Measurements from ENCODE around the gene TDRD12. TPM values are rescaled to one million over a fixed set of nuclear protein-coding genes. Genes with fewer than 3 reads are reported as not detected.
"Not testable (repeated sequence)": the region's sequence is repeated elsewhere in the genome, so short reads cannot be mapped to it uniquely, and the experiment has no call there.

Gene TDRD12
- total RNA-seq, 2 experiments from 2014 or later, result 0.45 TPM; not detected in 1

DNA sequence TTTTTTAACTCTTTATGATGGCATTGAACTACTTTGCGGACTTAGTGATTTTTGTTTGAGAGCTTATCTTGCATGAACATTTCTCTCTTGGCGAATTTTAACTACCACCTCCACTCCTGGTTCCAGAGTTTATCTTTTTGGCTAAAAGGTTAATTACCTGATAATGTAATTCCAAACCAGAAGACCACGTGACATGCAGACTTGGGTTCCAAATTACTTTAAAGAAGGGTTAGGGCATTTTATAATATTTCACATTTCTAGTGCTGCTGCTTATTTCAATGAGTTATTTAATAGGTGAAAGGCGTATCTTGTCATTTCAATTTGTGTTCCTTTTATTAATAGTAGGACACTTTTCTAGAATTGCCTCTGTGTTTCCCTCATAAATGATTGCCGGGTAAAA is 52.0 kb downstream of the TDRD12 start:
- Mint-ChIP-seq H3K27ac (no peak overlapping the region), H3K27me3 (no peaks in the 10 kb centered on the region), H3K36me3 (ENCODE audit: low read depth) (no peaks in the 10 kb centered on the region), H3K9me3 (no peaks in the 10 kb centered on the region), H3K4me3 (no peak overlapping the region), H3K4me1 (no peaks in the 10 kb centered on the region)
- POLR2A ChIA-PET, result no interaction called here
- CTCF ChIA-PET, result no interaction called here
- DNase-seq, result no peak

DNA sequence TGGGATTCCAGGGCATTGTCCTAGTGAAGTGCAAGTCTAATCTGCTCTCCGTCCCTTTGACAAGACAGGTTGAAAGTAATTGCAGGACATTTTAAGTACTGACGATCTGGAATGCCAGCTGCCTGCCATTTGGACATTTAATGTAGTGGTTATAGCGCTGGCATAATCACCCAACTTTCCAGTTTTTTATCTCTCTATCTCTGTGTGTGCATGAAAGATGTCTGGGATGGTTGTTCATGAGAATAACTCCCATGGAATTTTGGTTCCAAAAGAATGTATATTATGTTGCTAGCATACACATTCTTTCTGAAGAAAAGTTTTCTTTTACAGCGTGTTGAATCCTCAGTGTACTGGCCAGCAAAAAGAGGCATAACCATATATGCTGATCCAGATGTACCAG is 53.6 kb downstream of the TDRD12 start:
- ChIA-PET POLR2A (no interaction called here), CTCF (no interaction called here)
- Mint-ChIP-seq H3K4me3 (no peak overlapping the region), H3K36me3 (ENCODE audit: low read depth) (no peaks in the 10 kb centered on the region), H3K4me1 (no peaks in the 10 kb centered on the region), H3K27me3 (no peaks in the 10 kb centered on the region), H3K9me3 (no peaks in the 10 kb centered on the region), H3K27ac (no peak overlapping the region)
- DNase-seq, result no peak

DNA sequence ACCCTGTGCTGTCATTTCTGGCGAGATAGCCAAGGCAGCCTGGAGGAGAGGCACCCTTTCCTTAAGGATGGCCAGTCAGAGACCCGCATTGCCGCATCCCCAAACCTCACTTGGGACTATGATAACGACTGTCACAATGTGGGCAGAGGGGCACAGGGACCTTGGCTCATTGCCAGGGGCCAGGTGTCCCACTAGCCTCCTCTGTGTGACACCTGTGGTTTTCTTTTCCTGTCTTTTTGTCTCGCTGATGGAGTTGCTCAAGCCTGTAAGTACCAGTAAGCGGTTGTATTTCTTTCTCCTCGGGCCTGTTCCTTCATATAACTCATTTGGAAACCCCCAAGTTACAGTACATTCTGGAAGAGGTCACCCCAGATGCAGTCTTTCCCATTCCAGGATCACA is 59.5 kb downstream of the TDRD12 start:
- DNase-seq, result no peak
- ChIA-PET POLR2A (no interaction called here), CTCF (no interaction called here)
- Mint-ChIP-seq H3K9me3 (peaks cover 8% of the 10 kb centered on the region), H3K27me3 (peaks cover 6% of the 10 kb centered on the region), H3K4me3 (no peak overlapping the region), H3K4me1 (no peaks in the 10 kb centered on the region), H3K27ac (no peak overlapping the region), H3K36me3 (ENCODE audit: low read depth) (no peaks in the 10 kb centered on the region)

DNA sequence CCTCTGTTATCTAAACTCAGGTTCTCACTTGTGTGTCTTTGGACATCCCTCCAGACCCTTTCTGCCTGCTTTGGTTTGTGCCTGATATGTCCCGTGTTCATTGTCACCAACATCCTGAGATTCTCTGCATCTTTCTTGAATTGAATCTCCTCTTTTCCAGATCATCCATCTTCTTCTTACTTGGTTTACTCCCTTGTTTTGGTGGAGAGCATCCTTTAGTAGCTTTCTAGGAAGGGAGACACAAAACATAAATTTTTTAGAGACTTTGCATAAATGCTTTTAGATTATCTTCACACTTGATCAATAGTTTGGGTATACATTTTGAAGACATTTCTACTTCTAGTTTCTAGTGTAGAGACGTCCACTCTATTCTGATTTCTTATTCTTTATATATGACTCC is 61.7 kb downstream of the TDRD12 start:
- no peak for DNase-seq
- Mint-ChIP-seq H3K9me3 (peaks cover 8% of the 10 kb centered on the region), H3K27ac (no peak overlapping the region), H3K4me3 (no peak overlapping the region), H3K4me1 (no peaks in the 10 kb centered on the region), H3K36me3 (ENCODE audit: low read depth) (no peaks in the 10 kb centered on the region), H3K27me3 (peaks cover 14% of the 10 kb centered on the region)
- CTCF ChIA-PET, result no interaction called here
- POLR2A ChIA-PET, result no interaction called here

DNA sequence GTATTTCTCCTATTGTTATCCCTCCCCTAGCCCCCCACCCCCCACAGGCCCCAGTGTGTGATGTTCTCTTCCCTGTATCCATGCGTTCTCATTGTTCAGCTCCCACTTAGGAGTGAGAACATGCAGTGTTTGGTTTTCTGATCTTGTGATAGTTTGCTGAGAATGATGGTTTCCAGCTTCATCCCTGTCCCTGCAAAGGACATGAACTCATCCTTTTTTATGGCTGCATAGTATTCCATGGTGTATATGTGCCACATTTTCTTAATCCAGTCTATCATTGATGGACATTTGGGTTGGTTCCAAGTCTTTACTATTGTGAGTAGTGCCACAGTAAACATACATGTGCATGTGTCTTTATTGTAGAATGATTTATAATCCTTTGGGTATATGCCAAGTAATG is 62.5 kb downstream of the TDRD12 start:
- H3K9me3 Mint-ChIP-seq; H3K4me1 Mint-ChIP-seq; H3K36me3 Mint-ChIP-seq (ENCODE audit: low read depth); H3K4me3 Mint-ChIP-seq; CTCF ChIA-PET; H3K27ac Mint-ChIP-seq; POLR2A ChIA-PET; DNase-seq: not testable (repeated sequence)
- peaks cover 14% of the 10 kb centered on the region for H3K27me3 Mint-ChIP-seq

DNA sequence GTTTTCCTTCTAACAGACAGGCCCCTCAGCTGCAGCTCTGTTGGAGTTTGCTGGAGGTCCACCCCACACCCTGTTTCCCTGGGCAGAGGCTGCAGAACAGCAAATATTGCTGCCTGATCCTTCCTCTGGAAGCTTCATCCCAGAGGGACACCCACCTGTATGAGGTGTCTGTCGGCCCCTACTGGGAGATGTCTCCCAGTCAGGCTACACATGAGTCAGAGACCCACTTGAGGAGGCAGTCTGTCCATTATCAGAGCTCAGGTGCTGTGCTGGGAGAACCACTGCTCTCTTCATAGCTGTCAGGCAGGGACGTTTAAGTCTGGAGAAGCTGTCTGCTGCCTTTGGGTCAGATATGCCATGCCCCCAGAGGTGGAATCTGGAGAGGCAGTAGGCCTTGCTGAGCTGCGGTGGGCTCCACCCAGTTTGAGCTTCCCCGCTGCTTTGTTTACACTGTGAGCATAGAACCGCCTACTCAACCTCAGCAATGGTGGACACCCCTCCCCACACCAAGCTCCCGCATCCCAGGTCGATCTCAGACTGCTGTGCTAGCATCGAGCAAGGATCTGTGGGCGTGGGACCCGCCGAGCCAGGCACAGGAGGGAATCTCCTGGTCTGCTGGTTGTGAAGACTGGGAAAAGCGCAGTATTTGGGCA is 67.7 kb downstream of the TDRD12 start:
- H3K9me3 Mint-ChIP-seq; H3K4me1 Mint-ChIP-seq; DNase-seq; H3K36me3 Mint-ChIP-seq (ENCODE audit: low read depth); H3K27ac Mint-ChIP-seq; H3K4me3 Mint-ChIP-seq; CTCF ChIA-PET; POLR2A ChIA-PET: not testable (repeated sequence)
- peaks cover 14% of the 10 kb centered on the region for H3K27me3 Mint-ChIP-seq

DNA sequence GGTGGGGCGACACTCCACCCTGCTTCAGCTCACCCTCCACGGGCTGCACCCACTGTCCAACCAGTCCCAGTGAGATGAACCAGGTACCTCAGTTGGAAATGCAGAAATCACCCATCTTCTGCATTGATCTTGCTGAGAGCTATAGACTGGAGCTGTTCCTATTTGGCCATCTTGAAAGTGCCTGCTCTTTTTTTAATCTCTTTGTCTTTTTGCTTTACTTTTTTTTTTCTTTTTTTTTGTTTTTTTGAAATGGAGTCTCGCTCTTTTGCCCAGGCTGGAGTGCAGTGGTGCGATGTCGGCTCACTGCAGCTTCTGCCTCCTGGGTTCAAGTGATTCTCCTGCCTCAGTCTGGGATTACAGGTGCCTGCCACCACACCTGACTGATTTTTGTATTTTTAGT is 68.3 kb downstream of the TDRD12 start:
- H3K36me3 Mint-ChIP-seq (ENCODE audit: low read depth); H3K4me3 Mint-ChIP-seq; CTCF ChIA-PET; H3K4me1 Mint-ChIP-seq; H3K27ac Mint-ChIP-seq; H3K9me3 Mint-ChIP-seq; POLR2A ChIA-PET; DNase-seq: not testable (repeated sequence)
- peaks cover 14% of the 10 kb centered on the region for H3K27me3 Mint-ChIP-seq

DNA sequence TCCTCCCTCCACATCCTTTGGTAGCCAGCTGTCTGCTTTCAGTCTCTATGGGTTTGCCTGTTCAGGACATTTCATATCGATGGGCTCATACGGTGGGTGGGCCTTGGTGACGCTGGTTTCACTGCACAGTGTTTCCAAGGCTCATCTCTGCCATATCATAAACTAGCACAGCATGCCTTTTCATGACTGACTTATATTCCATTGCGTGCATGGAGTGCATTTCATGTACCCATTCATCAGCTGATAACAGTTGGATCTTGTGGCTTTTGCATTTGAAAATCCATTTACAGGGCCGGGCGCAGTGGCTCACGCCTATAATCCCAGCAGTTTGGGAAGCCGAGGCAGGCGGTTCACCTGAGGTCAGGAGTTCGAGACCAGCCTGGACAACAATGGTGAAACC is 69.9 kb downstream of the TDRD12 start:
- H3K4me3 Mint-ChIP-seq, result no peak overlapping the region
- H3K9me3 Mint-ChIP-seq, result no peaks in the 10 kb centered on the region
- no peak overlapping the region for H3K27ac Mint-ChIP-seq
- DNase-seq, result no peak
- H3K27me3 Mint-ChIP-seq, result peaks cover 8% of the 10 kb centered on the region
- ChIA-PET POLR2A (no interaction called here), CTCF (no interaction called here)
- peaks cover 11% of the 10 kb centered on the region for H3K4me1 Mint-ChIP-seq
- no peaks in the 10 kb centered on the region for H3K36me3 Mint-ChIP-seq (ENCODE audit: low read depth)

DNA sequence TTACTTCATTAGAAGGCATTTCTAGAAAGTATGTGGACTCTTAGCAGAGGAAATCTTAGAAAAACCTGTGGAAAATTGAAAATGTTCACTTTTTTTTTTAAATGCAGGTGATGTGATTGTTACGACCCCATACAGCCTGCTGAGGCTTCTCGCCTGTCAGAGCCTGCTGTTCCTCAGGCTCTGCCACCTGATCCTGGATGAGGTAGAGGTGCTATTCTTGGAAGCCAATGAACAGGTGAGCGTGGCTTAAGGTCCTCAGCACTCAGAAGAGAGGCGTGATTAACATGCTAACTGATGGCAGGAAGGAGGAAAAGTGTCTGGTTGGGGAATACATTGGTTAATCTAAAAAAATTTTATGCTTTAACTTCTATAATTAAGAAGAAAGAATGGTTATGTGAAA is 78.6 kb downstream of the TDRD12 start:
- Mint-ChIP-seq H3K36me3 (ENCODE audit: low read depth) (no peaks in the 10 kb centered on the region), H3K9me3 (no peaks in the 10 kb centered on the region), H3K27me3 (no peaks in the 10 kb centered on the region), H3K4me1 (peaks cover 15% of the 10 kb centered on the region), H3K27ac (no peak overlapping the region), H3K4me3 (no peak overlapping the region)
- ChIA-PET CTCF (no interaction called here), POLR2A (no interaction called here)
- no peak for DNase-seq

DNA sequence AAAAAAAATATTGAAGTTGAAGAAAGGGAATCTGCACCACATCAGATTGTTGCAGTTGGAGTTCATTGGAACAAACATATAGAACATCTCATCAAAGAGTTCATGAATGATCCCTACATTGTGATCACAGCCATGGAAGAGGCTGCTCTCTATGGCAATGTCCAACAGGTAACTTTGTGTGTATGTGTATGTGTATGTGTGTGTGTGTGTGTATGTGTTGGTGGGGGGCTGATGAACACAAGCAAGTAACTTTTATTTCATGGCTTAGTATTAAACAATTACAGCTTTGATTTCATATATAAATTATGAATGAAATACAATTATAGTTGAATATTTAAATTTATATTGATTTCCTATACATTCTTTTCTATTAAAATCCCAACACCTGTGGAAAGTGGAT is 80.6 kb downstream of the TDRD12 start:
- Mint-ChIP-seq H3K4me1 (peaks cover 3% of the 10 kb centered on the region), H3K27ac (no peak overlapping the region), H3K36me3 (ENCODE audit: low read depth) (no peaks in the 10 kb centered on the region), H3K27me3 (no peaks in the 10 kb centered on the region), H3K4me3 (no peak overlapping the region), H3K9me3 (no peaks in the 10 kb centered on the region)
- POLR2A ChIA-PET, result no interaction called here
- no peak for DNase-seq
- CTCF ChIA-PET, result no interaction called here

DNA sequence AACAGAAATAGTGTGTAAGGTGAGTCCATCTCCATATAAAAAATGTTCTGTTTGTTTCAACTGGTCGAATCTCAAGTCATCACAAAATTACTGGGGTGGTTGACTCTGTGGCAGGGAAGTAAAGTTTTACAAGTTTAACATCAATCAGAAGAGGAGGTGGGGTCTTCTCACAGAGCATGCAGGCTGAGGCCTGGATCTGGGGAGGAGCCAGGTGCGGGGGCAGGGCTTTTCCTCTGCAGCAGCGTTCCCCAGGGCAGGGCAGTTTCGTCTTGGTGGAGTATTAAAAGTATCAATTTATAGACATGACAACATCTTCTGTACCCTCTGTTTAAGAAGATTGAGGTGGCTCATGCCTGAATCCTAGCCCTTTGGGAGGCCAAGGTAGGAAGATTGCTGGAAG is 81.2 kb downstream of the TDRD12 start:
- Mint-ChIP-seq H3K4me3 (no peak overlapping the region), H3K27me3 (no peaks in the 10 kb centered on the region), H3K4me1 (peaks cover 3% of the 10 kb centered on the region), H3K9me3 (no peaks in the 10 kb centered on the region), H3K27ac (no peak overlapping the region), H3K36me3 (ENCODE audit: low read depth) (no peaks in the 10 kb centered on the region)
- ChIA-PET CTCF (no interaction called here), POLR2A (no interaction called here)
- DNase-seq, result no peak

DNA sequence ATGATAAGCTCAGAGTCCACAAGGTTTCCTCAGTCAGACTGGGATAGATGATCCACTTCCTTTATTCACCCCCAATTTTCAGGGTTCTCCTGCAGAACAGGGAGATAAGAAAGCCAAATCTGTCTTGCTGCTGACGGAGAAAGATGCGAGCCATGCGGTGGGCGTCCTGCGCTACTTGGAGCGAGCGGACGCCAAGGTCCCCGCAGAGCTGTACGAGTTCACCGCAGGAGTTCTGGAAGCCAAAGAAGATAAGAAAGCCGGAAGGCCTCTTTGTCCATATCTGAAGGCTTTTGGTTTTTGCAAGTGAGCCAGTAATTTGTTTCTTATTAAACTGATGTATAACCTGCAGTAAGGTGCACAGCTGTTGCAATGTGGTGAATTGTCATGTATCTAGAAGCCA is 83.3 kb downstream of the TDRD12 start:
- POLR2A ChIA-PET, result no interaction called here
- H3K36me3 Mint-ChIP-seq (ENCODE audit: low read depth), result no peaks in the 10 kb centered on the region
- CTCF ChIA-PET, result no interaction called here
- no peaks in the 10 kb centered on the region for H3K27me3 Mint-ChIP-seq
- no peak overlapping the region for H3K4me3 Mint-ChIP-seq
- no peaks in the 10 kb centered on the region for H3K9me3 Mint-ChIP-seq
- H3K4me1 Mint-ChIP-seq, result no peaks in the 10 kb centered on the region
- DNase-seq, result no peak
- no peak overlapping the region for H3K27ac Mint-ChIP-seq

DNA sequence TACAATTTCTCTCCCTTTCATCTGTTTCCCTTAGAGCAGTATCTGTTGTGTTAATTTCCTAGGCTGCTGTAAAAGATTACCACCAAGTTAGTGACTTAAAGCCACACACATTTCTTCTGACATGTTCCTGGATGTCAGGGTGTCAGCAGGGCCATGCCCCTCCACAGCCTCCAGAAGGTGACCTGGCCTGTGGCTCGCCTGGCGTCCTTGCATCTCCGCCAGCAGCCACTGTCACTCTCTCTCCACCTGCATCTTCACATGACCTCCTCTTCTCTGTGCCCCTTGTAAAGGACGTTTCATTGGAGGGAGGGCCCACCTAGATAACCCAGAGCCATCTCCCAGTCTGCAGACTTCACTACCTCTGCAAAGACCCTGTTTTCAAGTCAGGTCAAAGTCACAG is 88.7 kb downstream of the TDRD12 start:
- CTCF ChIA-PET, result no interaction called here

DNA sequence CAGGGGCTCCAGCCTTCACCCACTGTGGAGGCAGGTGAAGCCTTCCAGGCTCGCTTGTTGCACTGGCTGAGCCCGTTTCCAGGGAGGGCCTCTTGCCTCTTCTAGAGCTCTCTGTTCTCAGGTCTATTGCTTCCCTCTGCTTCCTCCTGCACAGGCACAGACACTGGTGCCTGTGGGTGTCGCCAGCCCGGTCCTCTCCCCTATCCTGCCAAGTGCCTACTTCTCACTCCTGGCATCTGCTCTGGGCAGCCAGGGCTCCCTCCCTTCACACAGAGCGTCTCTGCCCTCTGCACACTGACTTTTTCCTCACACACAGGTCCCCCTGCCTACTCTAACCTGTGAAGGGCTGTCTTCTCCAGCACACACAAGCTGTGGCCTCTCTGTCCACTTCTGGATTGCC is 89.7 kb downstream of the TDRD12 start:
- H3K4me3 Mint-ChIP-seq, result no peak overlapping the region
- POLR2A ChIA-PET, result no interaction called here
- DNase-seq, result no peak

More for the DNA sequence above, 88.7 kb downstream of the TDRD12 start:
- DNase-seq, result no peak
- no peaks in the 10 kb centered on the region for H3K27me3 Mint-ChIP-seq
- H3K4me1 Mint-ChIP-seq, result peaks cover 10% of the 10 kb centered on the region
- H3K4me3 Mint-ChIP-seq, result no peak overlapping the region
- H3K36me3 Mint-ChIP-seq (ENCODE audit: low read depth), result no peaks in the 10 kb centered on the region
- no peak overlapping the region for H3K27ac Mint-ChIP-seq
- H3K9me3 Mint-ChIP-seq, result no peaks in the 10 kb centered on the region
- POLR2A ChIA-PET, result no interaction called here

DNA sequence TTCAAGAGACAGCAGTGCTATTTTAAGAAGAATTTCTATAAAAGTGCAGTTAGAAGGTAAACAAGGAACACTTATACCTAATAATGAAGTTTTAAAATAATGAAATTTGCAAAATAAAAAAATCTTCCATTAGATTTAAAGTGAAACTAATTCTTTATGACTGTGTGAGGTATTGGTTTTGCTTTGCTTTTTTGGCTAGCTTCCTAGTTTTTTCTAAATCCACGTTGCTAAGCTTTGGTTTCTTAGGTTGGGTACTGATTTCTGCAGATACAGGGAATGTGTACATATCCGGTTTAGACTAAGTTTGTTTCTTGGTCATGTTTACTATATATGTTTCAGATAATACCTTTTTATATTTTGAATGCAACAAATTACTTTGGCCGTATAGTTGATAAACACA is 90.2 kb downstream of the TDRD12 start:
- Mint-ChIP-seq H3K27ac (no peak overlapping the region), H3K27me3 (no peaks in the 10 kb centered on the region), H3K9me3 (no peaks in the 10 kb centered on the region), H3K36me3 (ENCODE audit: low read depth) (no peaks in the 10 kb centered on the region), H3K4me1 (peaks cover 10% of the 10 kb centered on the region), H3K4me3 (no peak overlapping the region)
- no peak for DNase-seq
- POLR2A ChIA-PET, result no interaction called here
- CTCF ChIA-PET, result interaction anchor here (0.5 kb wide), 1 partner anchor 290 kb away, joined by 7 read pairs; no protein-coding TSS in a partner anchor

More for the DNA sequence above, 89.7 kb downstream of the TDRD12 start:
- CTCF ChIA-PET, result no interaction called here
- H3K4me1 Mint-ChIP-seq, result peaks cover 10% of the 10 kb centered on the region
- H3K9me3 Mint-ChIP-seq, result no peaks in the 10 kb centered on the region
- H3K36me3 Mint-ChIP-seq (ENCODE audit: low read depth), result no peaks in the 10 kb centered on the region
- no peak overlapping the region for H3K27ac Mint-ChIP-seq
- no peaks in the 10 kb centered on the region for H3K27me3 Mint-ChIP-seq
